ENCODE results near the gene ANKRD55.
"Not testable (repeated sequence)": the region's sequence is repeated elsewhere in the genome, so short reads cannot be mapped to it uniquely, and the experiment has no call there.

ANKRD55 gene

DNA sequence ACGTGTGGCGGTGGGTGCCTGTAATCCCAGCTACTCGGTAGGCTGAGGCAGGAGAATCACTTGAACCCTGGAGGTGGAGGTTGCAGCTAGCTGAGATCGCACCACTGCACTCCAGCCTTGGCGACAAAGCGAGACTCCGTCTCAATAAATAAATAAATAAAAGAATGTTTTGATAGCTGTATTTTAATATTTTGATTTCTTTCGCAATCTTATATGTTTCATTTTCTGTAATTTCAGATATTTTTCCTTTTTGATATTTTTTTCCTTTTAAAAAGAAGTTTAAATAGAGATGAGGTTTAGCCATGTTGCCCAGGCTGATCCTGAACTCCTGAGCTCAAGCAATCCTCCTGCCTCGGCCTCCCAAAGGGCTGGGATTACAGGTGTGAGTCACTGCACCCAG, 82.4 kb downstream of the ANKRD55 start:
- FAIRE-seq; DNase-seq (ENCODE audit: insufficient read length, low spot score): not testable (repeated sequence)

DNA sequence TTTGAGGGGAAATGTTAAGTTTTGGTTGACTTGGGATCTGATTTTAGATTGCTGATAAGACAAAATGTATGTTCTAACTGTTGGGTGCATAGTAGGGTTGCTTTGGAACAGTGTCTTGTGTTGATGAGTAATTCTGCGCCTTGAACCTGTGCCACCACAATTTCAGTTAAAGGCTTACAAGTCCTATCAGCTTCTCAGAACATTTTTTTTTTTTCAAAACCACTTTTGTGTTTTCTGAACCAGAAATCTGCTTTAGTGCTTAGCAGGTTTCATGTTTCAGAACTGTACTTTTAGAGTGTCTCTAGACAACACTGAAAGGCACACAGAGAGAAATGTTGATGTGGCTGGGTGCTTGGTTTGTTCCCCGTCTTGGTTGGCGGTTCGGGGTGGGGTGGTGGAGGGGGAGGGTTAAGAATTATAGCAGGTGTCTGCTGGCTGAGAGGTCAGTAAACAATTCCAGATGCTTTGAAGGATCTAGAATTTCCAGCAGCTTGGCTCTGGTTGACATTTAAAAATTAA, 84.6 kb downstream of the ANKRD55 start:
- peak; percentile 33 for DNase-seq (ENCODE audit: insufficient read length, low spot score)
- peak; percentile 100 for FAIRE-seq

- FAIRE-seq: peak; percentile 57
- no peak for DNase-seq (ENCODE audit: insufficient read length, low spot score)
Measured at GRCh38 chr5:56147659-56148230, 85.4 kb downstream of the ANKRD55 start.

GRCh38 chr5:56147106-56147505, 86.0 kb downstream of the ANKRD55 start:
- DNase-seq (ENCODE audit: insufficient read length, low spot score) (no peak), FAIRE-seq (no peak)

- no peak for DNase-seq (ENCODE audit: insufficient read length, low spot score)
- peak; percentile 78 for FAIRE-seq
Measured at GRCh38 chr5:56146674-56147073, 86.5 kb downstream of the ANKRD55 start.

DNA sequence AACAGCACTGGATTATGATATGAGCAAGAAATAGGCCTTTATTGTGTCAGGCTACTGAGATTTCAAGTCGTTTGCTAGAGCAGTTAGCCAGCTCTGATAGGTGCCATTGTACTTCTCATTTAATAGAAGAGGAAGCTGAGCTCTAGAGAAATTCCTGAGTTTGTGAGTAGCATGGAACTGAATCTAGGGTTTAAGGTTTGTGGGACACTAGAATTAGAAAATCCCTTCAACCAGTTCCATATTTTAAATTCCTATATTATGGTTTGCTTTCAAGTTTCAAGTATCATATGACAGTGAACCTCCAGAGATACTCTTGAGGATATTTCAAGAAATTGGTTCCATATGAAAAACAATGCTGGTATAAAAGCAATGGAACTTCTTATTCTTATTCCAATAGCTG, 87.6 kb downstream of the ANKRD55 start:
- no peak for FAIRE-seq
- no peak for DNase-seq (ENCODE audit: insufficient read length, low spot score)

- no peak for FAIRE-seq
- no peak for DNase-seq (ENCODE audit: insufficient read length, low spot score)
Measured at GRCh38 chr5:56145106-56145505, 88.0 kb downstream of the ANKRD55 start.

DNA sequence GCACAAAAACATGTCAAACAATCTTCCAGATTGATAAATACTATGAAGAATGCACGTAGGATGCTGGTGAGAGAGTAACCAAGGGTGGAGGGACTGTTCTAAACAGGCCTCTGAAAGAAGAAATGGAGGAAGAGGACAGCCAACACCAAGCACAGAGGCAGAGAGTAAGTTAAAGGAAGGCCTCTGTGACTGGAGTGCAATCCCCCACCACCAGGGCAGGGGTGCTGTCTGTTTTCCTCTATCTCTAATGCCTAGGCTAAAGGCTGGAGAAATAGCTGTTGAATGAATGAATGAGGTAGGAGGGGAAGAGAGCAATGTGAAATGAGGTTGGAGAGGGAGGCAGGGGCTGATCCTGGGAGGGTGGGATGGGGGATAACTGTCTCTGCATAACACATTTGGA, 88.9 kb downstream of the ANKRD55 start:
- DNase-seq (ENCODE audit: insufficient read length, low spot score): no peak
- FAIRE-seq: no peak

DNA sequence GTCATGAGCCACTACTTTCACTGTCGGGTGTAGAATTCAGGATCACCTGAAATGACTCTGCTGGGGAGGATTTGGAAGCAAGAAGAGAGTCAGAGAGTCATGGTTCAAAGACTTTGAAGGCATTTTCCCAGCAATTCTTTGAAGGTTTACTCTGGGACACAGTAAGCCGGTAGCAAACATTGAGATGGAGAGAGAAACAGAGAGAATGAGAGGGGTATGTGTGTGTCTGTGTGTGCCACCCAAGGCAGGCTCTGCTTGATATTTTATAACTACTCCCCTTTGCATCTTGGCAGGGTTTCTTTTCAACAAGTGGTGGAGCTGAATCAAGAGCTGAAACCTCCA, 89.8 kb downstream of the ANKRD55 start:
- DNase-seq (ENCODE audit: insufficient read length, low spot score): no peak
- FAIRE-seq: no peak

GRCh38 chr5:56142614-56143372, 90.3 kb downstream of the ANKRD55 start:
- peak; percentile 98 for FAIRE-seq
- peak; percentile 48 for DNase-seq (ENCODE audit: insufficient read length, low spot score)

- no peak for FAIRE-seq
- DNase-seq (ENCODE audit: insufficient read length, low spot score): no peak
Measured at GRCh38 chr5:56142233-56142613, 90.9 kb downstream of the ANKRD55 start.

GRCh38 chr5:56140073-56140472, 93.1 kb downstream of the ANKRD55 start:
- DNase-seq (ENCODE audit: insufficient read length, low spot score) (no peak), FAIRE-seq (no peak)

DNA sequence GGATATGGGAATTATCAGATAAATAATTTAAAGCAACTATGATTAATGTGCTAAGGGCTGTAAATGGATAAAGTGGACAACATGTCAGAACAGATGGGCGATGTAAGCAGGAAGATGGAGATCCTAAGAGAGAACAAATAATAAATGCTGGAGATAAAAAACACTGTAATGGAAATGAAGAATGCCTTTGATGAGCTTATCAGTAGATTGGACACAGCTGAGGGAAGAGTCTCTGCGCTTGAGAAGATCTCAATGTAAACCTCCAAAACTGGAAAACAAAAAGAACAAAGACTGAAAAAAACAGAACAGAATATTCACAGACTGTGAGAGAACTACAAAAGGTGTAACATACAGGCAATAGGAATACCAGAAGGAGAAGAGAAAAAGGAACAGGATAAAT, 102.5 kb downstream of the ANKRD55 start:
- peak; percentile 49 for FAIRE-seq
- no peak for DNase-seq (ENCODE audit: insufficient read length, low spot score)

GRCh38 chr5:56129288-56129687, 103.8 kb downstream of the ANKRD55 start:
- DNase-seq (ENCODE audit: insufficient read length, low spot score) (no peak), FAIRE-seq (peak; percentile 85)

GRCh38 chr5:56128113-56128512, 105.0 kb downstream of the ANKRD55 start:
- FAIRE-seq (no peak), DNase-seq (ENCODE audit: insufficient read length, low spot score) (no peak)

GRCh38 chr5:56126487-56127179, 106.5 kb downstream of the ANKRD55 start:
- DNase-seq (ENCODE audit: insufficient read length, low spot score) (no peak), FAIRE-seq (no peak)

DNA sequence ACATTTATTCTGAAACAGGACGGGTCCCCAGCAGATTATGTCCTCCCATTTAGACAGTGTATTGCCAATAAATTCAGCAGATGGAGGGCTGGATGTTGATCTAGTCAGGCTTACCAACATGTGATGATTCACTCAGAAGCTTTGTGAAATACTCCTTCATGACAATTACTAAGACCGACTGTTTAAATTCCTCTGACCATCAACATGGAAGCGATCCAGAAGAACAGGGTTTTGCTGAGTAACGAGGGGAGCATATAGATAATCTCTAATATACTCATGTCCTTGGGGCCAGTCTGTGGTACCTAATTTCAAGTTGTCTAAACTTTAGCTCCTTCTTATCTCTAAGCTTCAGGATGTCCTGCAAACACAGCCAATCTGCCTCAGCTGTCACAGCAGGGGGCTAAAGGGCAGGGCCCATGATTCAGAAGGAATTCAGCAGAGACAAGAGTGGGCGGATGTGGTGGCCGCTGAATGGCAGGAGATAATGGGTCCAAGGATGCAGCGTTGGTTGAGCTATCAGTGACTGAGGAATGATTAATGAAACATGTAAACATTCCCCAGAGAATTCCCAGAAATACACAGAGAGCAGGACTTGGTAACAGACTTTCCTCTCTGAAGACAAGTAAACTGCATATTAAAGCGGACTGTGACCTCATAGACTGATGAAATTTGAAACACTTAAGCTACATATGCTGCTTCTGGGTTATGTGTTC, 109.4 kb downstream of the ANKRD55 start:
- no peak for DNase-seq (ENCODE audit: insufficient read length, low spot score)

DNA sequence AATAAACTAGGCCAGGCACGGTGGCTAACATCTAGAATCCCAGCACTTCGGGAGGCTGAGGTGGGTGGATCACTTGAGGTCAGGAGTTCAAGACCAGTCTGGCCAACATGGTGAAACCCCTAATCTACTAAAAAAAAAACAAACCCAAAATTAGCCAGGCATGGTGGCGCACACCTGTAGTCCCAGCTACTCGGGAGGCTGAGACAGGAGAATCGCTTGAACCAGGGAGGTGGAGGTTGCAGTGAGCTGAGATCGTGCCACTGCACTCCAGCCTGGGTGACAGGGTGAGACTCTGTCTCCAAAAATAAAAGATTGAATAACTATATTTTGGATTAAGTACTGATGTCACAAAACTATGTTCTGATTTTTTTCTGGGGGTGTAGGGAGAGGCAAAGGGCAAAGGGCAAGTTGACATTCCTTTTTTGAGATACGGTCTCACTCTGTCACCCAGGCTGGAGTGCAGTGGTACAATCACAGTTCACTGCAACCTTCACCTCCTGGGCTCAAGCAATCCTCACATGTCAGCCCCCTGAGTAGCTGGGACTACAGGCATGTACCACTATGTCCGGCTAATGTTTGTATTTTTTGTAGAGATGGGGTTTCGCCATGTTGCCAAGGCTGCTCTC, 110.7 kb downstream of the ANKRD55 start:
- not testable (repeated sequence) for FAIRE-seq; DNase-seq (ENCODE audit: insufficient read length, low spot score)

More for the DNA sequence above, 109.4 kb downstream of the ANKRD55 start:
- no peak for FAIRE-seq

DNA sequence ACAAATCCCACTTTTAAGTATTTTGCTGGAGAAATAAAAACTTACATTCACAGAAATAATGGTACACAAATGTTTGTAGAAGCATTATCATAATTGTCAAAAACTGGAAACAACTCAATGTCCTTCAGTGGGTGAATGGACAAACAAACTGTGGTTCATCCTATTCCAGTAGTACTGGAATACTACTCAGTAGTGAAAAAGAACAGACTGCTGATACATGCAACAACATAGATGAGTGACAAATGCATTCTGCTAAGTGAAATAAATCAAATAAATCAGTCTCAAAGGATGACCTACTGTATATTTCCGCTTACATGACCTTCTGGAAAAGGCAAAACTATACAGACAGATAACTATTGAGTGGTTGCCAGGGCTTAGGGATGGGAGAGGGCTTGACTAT, 114.1 kb downstream of the ANKRD55 start:
- FAIRE-seq (no peak), DNase-seq (ENCODE audit: insufficient read length, low spot score) (no peak)

DNA sequence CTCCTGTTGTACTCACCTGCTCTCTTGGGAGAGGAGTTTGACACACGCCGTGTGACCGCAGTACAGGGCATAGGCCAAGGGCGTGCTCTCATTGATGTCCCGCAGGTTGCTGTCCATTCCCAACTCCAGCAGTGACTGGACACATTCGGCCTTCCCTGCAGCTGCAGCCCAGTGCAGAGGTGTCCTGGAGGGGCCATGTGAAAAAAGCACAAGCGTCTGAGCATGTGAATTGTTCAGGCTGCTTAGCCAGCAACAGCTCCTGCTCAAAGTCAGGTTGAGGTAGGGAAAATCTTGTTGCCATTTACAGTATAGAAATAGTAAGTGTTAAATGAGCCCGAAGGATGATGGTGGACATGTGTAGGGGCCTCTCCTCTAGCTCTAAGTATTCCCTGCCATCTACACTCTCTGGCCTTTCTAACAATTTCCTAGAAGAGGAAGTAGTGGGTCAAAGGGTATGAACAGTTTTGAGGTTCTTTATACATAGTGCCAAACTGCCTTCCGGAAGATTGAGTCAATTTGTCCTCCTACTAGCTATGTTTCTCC, 116.5 kb downstream of the ANKRD55 start:
- DNase-seq (ENCODE audit: insufficient read length, low spot score) (no peak), FAIRE-seq (no peak)
